ENCODE results near the gene FRAS1.

The FRAS1 gene

GRCh38 chr4:78332976-78333375 lies 275.9 kb downstream of the FRAS1 start:
- DNase-seq: no peak

GRCh38 chr4:78336093-78336943 lies 279.2 kb downstream of the FRAS1 start:
- DNase-seq: no peak

- DNase-seq: no peak
Observed at GRCh38 chr4:78337244-78338020, 280.3 kb downstream of the FRAS1 start.

- no peak for DNase-seq
Observed at GRCh38 chr4:78342125-78342524, 285.0 kb downstream of the FRAS1 start.

GRCh38 chr4:78343682-78344081 lies 286.6 kb downstream of the FRAS1 start:
- no peak for DNase-seq

GRCh38 chr4:78345237-78345636 lies 288.1 kb downstream of the FRAS1 start:
- no peak for DNase-seq

- no peak for DNase-seq
Observed at GRCh38 chr4:78346222-78346621, 289.1 kb downstream of the FRAS1 start.

GRCh38 chr4:78347527-78347926 lies 290.4 kb downstream of the FRAS1 start:
- DNase-seq: no peak

- DNase-seq: no peak
Observed at GRCh38 chr4:78353921-78354320, 296.8 kb downstream of the FRAS1 start.

GRCh38 chr4:78354782-78355181 lies 297.7 kb downstream of the FRAS1 start:
- no peak for DNase-seq

- DNase-seq: no peak
Observed at GRCh38 chr4:78355306-78355705, 298.2 kb downstream of the FRAS1 start.

GRCh38 chr4:78356251-78356786 lies 299.2 kb downstream of the FRAS1 start:
- no peak for DNase-seq

GRCh38 chr4:78357122-78357521 lies 300.0 kb downstream of the FRAS1 start:
- no peak for DNase-seq

- no peak for DNase-seq
Observed at GRCh38 chr4:78360466-78360865, 303.3 kb downstream of the FRAS1 start.

GRCh38 chr4:78361621-78362120 lies 304.5 kb downstream of the FRAS1 start:
- no peak for DNase-seq

- no peak for DNase-seq
Observed at GRCh38 chr4:78362310-78362709, 305.2 kb downstream of the FRAS1 start.

GRCh38 chr4:78363031-78363570 lies 306.0 kb downstream of the FRAS1 start:
- DNase-seq: no peak

GRCh38 chr4:78369679-78370078 lies 312.6 kb downstream of the FRAS1 start:
- DNase-seq: no peak

GRCh38 chr4:78370631-78371372 lies 313.7 kb downstream of the FRAS1 start:
- no peak for DNase-seq

- DNase-seq: no peak
Observed at GRCh38 chr4:78372355-78372988, 315.3 kb downstream of the FRAS1 start.

GRCh38 chr4:78377555-78377954 lies 320.4 kb downstream of the FRAS1 start:
- DNase-seq: no peak

- DNase-seq: no peak
Observed at GRCh38 chr4:78379040-78379439, 321.9 kb downstream of the FRAS1 start.
